Stomach (tissue), 4 donors: ENCODE data around the gene ABCG5.

Source experiments
- EP300 ChIP-seq: sonication (generic); formaldehyde crosslinking; IDR thresholded peaks from one replicate; pipeline ENCODE4 v1.6.1; 2017; ENCODE audit warnings: antibody characterized with exemption
- POLR2A ChIP-seq, 4 donors: fragments of 450-650 bp; IDR thresholded peaks; one replicate each; pipeline ENCODE4 v1.6.1; 2016; ENCODE audit warnings: antibody characterized with exemption in 4 of 4, control low read depth in 2 of 4, mild to moderate bottlenecking in 1 of 4, moderate library complexity in 1 of 4
- POLR2AphosphoS5 ChIP-seq, 3 donors: sonication (generic); formaldehyde crosslinking; IDR thresholded peaks; one replicate each; pipeline ENCODE4 v1.6.1; 2016; ENCODE audit warnings: antibody characterized with exemption in 3 of 3
- TF ChIP-seq, protein P1 (sequence below), 7 experiments: fragments of 450-650 bp in 4 of 7; fragments of 200-600 bp in 3 of 7; sonication (generic) in 3 of 7; IDR thresholded peaks; one replicate each; pipeline ENCODE4 v1.5.1; 2016 to 2019; ENCODE audit warnings: antibody characterized with exemption in 7 of 7, control low read depth in 2 of 7, mild to moderate bottlenecking in 1 of 7

DNA sequence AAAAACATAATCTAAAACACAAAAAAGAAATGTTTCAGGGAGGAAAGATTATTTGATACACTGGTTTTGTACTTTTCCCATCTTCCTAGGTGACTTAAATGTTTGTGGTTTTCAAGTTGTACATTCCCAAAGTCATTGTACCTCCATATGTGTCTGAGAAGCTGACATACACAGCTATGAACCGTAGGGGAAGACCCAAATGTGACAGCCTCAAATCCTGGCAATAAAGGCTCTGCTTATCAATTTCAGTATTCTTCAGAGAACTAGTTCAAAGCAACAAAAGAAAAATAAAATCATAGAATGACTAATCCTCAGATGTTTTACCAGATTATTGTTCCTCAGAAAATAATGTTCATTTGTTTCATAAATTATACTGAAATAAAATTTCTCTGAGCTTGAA lies 62.3 kb downstream of the ABCG5 start:
- no peak for TF ChIP-seq POLR2A (IDR thresholded peaks at IDR 0.05)
- TF ChIP-seq, protein P1, sequence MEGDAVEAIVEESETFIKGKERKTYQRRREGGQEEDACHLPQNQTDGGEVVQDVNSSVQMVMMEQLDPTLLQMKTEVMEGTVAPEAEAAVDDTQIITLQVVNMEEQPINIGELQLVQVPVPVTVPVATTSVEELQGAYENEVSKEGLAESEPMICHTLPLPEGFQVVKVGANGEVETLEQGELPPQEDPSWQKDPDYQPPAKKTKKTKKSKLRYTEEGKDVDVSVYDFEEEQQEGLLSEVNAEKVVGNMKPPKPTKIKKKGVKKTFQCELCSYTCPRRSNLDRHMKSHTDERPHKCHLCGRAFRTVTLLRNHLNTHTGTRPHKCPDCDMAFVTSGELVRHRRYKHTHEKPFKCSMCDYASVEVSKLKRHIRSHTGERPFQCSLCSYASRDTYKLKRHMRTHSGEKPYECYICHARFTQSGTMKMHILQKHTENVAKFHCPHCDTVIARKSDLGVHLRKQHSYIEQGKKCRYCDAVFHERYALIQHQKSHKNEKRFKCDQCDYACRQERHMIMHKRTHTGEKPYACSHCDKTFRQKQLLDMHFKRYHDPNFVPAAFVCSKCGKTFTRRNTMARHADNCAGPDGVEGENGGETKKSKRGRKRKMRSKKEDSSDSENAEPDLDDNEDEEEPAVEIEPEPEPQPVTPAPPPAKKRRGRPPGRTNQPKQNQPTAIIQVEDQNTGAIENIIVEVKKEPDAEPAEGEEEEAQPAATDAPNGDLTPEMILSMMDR (IDR thresholded peaks at IDR 0.05), result no peak
- no peak for TF ChIP-seq EP300
- no peak for TF ChIP-seq POLR2AphosphoS5 (IDR thresholded peaks at IDR 0.05)
